OCI-LY3 (cell line): Measurements from ENCODE around the gene KANSL1.

ENCODE experiments used
- H2AFZ ChIP-seq: fragments of 200-600, 300-600 bp; shearing (Covaris generic); 2 replicates; pipeline ENCODE4 v1.6.0; 2014; ENCODE audit warnings: antibody characterized with exemption, low read depth, low read length
- H3K27ac ChIP-seq: fragments of 200-600, 300-600 bp; sonication (generic); 2 replicates; pipeline ENCODE4 v1.5.1; 2014; ENCODE audit warnings: mild to moderate bottlenecking, low read length, moderate library complexity, mixed read lengths
- H3K27me3 ChIP-seq: fragments of 200-600, 300-600 bp; sonication (generic); 2 replicates; pipeline ENCODE4 v1.6.1; 2014; ENCODE audit warnings: low read depth, low read length, mixed read lengths
- H3K36me3 ChIP-seq: fragments of 200-600, 300-600 bp; sonication (generic); replicated peaks from 2 replicates; pipeline ENCODE3; 2014; ENCODE audit warnings: low read depth, low read length, mixed read lengths
- H3K4me1 ChIP-seq: fragments of 300-600, 200-600 bp; sonication (generic); 2 replicates; pipeline ENCODE4 v1.6.1; 2014; ENCODE audit warnings: low read length, mixed read lengths
- H3K4me2 ChIP-seq: fragments of 200-600, 300-600 bp; sonication (generic); 2 replicates; pipeline ENCODE4 v1.6.1; 2014; ENCODE audit warnings: low read length, mixed read lengths
- H3K4me3 ChIP-seq: fragments of 300-600, 200-600 bp; sonication (generic); 2 replicates; pipeline ENCODE4 v1.5.1; 2014; ENCODE audit warnings: antibody characterized with exemption, mild to moderate bottlenecking, low read length, moderate library complexity
- H3K79me2 ChIP-seq: fragments of 300-600, 200-600 bp; shearing (Covaris generic); 2 replicates; pipeline ENCODE4 v1.6.1; 2014; ENCODE audit warnings: mild to moderate bottlenecking, low read length, mixed read lengths
- H3K9ac ChIP-seq: fragments of 300-600, 200-600 bp; shearing (Covaris generic); 2 replicates; pipeline ENCODE4 v1.6.0; 2014; ENCODE audit warnings: mild to moderate bottlenecking, low read length, moderate library complexity
- H3K9me3 ChIP-seq: fragments of 200-600, 300-600 bp; shearing (Covaris generic); 2 replicates; pipeline ENCODE4 v1.6.1; 2014; ENCODE audit warnings: low read length, mixed read lengths; ENCODE audit not compliant: insufficient read depth
- H4K20me1 ChIP-seq: fragments of 200-600, 300-600 bp; sonication (generic); 2 replicates; pipeline ENCODE4 v1.6.1; 2016; ENCODE audit warnings: low read length, mixed read lengths; ENCODE audit not compliant: insufficient read depth
- EZH2phosphoT487 ChIP-seq: fragments of 200-600 bp; shearing (Covaris generic); IDR thresholded peaks from 2 replicates; pipeline ENCODE4 v1.6.1; 2018; ENCODE audit warnings: antibody characterized with exemption, mixed run types, low read depth
- TF ChIP-seq, protein P1 (sequence below): fragments of 200-600, 300-600 bp; sonication (generic); IDR thresholded peaks from 2 replicates; pipeline ENCODE4 v1.5.1; 2014; ENCODE audit warnings: antibody characterized with exemption, low read length, low read depth

Gene KANSL1

DNA sequence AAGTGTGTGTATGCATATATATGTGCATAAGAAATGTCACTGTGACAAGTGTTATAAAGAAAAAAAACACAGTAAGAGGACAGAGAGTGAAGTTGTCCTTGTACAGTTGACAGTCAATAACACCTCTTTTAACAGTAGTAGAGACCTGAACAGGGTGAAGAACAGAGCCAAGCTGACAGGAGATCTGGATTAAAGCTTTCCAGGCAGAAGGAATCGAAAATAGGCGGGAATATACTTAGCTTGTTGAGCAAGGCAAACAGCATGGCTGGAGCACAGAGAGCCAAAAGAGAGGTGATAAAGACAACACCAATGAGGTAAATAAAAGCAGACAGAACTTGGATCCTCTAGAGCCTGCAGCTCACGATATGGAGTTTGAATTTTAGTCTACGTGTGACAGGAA lies 64.8 kb downstream of the KANSL1 start:
- no peak overlapping the region for H3K4me2 ChIP-seq
- no peaks in the 10 kb centered on the region for H3K27me3 ChIP-seq
- peaks cover 98% of the 10 kb centered on the region for H4K20me1 ChIP-seq
- peaks cover 98% of the 10 kb centered on the region for H3K79me2 ChIP-seq
- no peak overlapping the region for H2AFZ ChIP-seq
- H3K27ac ChIP-seq: no peak overlapping the region
- H3K4me1 ChIP-seq: 0 out of 2 replicates have a peak, but pooled peaks cover 2% of the 10 kb centered on the region
- no peak for TF ChIP-seq EZH2phosphoT487
- TF ChIP-seq, protein P1, sequence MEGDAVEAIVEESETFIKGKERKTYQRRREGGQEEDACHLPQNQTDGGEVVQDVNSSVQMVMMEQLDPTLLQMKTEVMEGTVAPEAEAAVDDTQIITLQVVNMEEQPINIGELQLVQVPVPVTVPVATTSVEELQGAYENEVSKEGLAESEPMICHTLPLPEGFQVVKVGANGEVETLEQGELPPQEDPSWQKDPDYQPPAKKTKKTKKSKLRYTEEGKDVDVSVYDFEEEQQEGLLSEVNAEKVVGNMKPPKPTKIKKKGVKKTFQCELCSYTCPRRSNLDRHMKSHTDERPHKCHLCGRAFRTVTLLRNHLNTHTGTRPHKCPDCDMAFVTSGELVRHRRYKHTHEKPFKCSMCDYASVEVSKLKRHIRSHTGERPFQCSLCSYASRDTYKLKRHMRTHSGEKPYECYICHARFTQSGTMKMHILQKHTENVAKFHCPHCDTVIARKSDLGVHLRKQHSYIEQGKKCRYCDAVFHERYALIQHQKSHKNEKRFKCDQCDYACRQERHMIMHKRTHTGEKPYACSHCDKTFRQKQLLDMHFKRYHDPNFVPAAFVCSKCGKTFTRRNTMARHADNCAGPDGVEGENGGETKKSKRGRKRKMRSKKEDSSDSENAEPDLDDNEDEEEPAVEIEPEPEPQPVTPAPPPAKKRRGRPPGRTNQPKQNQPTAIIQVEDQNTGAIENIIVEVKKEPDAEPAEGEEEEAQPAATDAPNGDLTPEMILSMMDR: no peak
- H3K9me3 ChIP-seq: no peaks in the 10 kb centered on the region
- H3K36me3 ChIP-seq: no peaks in the 10 kb centered on the region
- no peak overlapping the region for H3K4me3 ChIP-seq
- no peak overlapping the region for H3K9ac ChIP-seq

DNA sequence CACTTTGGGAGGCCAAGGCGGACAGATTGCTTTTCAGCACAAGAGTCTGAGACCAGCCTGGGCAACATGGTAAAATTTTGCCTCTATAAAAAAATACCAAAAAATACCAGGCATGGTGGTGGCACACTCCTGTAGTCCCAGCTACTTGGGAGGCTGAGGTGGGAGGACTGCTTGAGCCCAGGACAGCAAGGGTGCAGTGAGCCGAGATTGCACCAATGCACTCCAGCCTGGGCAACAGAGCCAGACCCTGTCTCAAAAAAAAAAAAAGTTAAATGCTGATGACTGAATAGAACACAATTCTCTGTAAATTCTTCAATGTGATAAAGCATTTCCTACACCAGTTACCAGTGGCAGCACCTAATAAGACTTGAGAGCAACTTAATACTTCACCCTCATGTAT lies 65.7 kb downstream of the KANSL1 start:
- H3K27me3 ChIP-seq: no peaks in the 10 kb centered on the region
- H4K20me1 ChIP-seq: peaks cover 97% of the 10 kb centered on the region
- H3K36me3 ChIP-seq: no peaks in the 10 kb centered on the region
- no peak overlapping the region for H3K27ac ChIP-seq
- H3K4me1 ChIP-seq: 0 out of 2 replicates have a peak, but pooled peaks cover 4% of the 10 kb centered on the region
- H3K79me2 ChIP-seq: peaks cover 98% of the 10 kb centered on the region
- H3K4me2 ChIP-seq: no peak overlapping the region
- H3K4me3 ChIP-seq: no peak overlapping the region
- no peak overlapping the region for H3K9ac ChIP-seq
- no peak overlapping the region for H2AFZ ChIP-seq
- no peaks in the 10 kb centered on the region for H3K9me3 ChIP-seq
- no peak for TF ChIP-seq EZH2phosphoT487
- TF ChIP-seq, protein P1: no peak

DNA sequence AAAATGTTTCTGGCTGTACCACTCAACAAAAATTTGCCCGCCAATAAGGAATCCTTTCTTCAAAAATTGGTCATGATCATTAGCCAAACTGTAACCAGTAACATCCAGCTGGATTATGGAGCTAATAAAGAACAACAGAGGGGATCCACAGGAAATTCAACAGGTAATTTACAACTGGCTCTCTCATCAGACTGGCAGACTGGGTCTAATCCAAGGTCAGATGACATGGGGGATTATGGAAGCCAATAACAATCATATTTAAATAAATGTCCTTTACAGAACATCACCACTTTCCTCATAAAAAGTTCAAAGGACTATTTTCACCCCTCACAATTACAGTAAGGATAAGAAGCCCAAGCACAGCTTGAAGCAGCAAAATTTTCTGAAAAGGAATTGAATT lies 66.4 kb downstream of the KANSL1 start:
- peaks cover 98% of the 10 kb centered on the region for H3K79me2 ChIP-seq
- H3K4me2 ChIP-seq: no peak overlapping the region
- no peak overlapping the region for H3K4me3 ChIP-seq
- H4K20me1 ChIP-seq: peaks cover 97% of the 10 kb centered on the region
- H3K9ac ChIP-seq: no peak overlapping the region
- H2AFZ ChIP-seq: no peak overlapping the region
- TF ChIP-seq, protein P1: no peak
- no peak for TF ChIP-seq EZH2phosphoT487
- no peak overlapping the region for H3K27ac ChIP-seq
- H3K27me3 ChIP-seq: no peaks in the 10 kb centered on the region
- no peaks in the 10 kb centered on the region for H3K36me3 ChIP-seq
- H3K9me3 ChIP-seq: no peaks in the 10 kb centered on the region
- H3K4me1 ChIP-seq: peaks cover 11% of the 10 kb centered on the region

DNA sequence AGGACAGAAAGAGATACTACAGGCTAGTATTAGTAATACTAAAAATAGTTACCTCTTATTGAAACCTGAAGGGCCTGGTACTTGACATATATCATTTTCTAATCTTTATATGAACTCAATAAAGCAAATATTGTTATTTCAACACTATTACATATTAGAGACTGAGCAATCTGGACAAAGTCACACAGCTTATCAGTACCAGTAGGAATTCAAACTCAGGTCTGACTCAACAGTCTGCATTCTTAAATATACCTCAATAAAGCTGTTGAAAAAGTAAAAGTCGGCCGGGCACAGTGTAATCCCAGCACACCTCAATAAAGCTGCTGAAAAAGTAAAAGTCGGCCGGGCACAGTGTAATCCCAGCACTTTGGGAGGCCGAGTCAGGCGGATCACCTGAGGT lies 67.4 kb downstream of the KANSL1 start:
- H3K79me2 ChIP-seq: peaks cover 98% of the 10 kb centered on the region
- peaks cover 14% of the 10 kb centered on the region for H3K4me1 ChIP-seq
- H3K36me3 ChIP-seq: no peaks in the 10 kb centered on the region
- no peak overlapping the region for H3K4me3 ChIP-seq
- H2AFZ ChIP-seq: no peak overlapping the region
- TF ChIP-seq EZH2phosphoT487: no peak
- TF ChIP-seq, protein P1: no peak
- H3K27ac ChIP-seq: no peak overlapping the region
- no peak overlapping the region for H3K9ac ChIP-seq
- no peaks in the 10 kb centered on the region for H3K9me3 ChIP-seq
- H3K4me2 ChIP-seq: no peak overlapping the region
- H4K20me1 ChIP-seq: peaks cover 97% of the 10 kb centered on the region
- no peaks in the 10 kb centered on the region for H3K27me3 ChIP-seq
